ENCODE data around the gene ANTKMT.

DNA sequence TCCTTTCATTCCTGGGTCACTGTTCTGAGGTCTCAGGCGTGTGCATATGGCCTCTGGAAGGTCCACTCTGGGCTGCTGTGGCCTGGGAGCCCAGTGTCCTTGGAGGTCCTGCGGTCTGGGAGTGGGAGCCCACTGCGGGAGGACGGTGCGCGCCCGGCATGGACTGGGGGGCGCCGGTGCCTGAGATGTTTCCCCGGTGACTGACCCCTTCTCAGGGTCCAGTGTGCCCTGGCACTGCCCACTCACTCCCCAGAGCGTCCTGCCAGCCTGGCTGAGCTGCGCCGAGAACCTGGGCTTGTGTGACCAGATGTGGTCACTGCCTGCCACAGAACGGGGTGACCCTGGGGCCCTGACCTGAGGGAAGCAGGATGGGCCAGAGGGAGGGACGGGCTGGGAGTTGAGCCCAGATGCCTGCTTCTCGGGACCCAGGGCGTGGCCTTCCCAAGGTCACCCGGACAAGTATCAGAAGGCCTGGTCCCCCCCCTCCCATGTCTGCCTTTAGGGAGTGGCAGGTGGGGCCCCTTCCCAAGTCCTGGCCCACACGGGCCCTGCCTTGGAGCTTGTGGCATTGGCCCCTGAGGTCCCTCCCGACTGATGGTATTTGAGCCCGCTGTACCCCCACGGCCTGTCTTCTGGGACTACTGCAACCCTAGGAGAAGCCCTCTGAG is 46.6 kb upstream of the ANTKMT start:
- TF ChIP-seq, protein P1, sequence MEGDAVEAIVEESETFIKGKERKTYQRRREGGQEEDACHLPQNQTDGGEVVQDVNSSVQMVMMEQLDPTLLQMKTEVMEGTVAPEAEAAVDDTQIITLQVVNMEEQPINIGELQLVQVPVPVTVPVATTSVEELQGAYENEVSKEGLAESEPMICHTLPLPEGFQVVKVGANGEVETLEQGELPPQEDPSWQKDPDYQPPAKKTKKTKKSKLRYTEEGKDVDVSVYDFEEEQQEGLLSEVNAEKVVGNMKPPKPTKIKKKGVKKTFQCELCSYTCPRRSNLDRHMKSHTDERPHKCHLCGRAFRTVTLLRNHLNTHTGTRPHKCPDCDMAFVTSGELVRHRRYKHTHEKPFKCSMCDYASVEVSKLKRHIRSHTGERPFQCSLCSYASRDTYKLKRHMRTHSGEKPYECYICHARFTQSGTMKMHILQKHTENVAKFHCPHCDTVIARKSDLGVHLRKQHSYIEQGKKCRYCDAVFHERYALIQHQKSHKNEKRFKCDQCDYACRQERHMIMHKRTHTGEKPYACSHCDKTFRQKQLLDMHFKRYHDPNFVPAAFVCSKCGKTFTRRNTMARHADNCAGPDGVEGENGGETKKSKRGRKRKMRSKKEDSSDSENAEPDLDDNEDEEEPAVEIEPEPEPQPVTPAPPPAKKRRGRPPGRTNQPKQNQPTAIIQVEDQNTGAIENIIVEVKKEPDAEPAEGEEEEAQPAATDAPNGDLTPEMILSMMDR (IDR thresholded peaks at IDR 0.05): no peak
- no peak for TF ChIP-seq POLR2A (IDR thresholded peaks at IDR 0.05)
- no peak for TF ChIP-seq EP300 (IDR thresholded peaks at IDR 0.05)

Measured in sigmoid colon (tissue), 4 donors.